Measurements from ENCODE around the gene MRPL16. TPM values are rescaled to one million over a fixed set of nuclear protein-coding genes. Genes with fewer than 3 reads are reported as not detected.
"Not testable (repeated sequence)": the region's sequence is repeated elsewhere in the genome, so short reads cannot be mapped to it uniquely, and the experiment has no call there.

The MRPL16 gene
- total RNA-seq, 1 experiment from 2014 or later, result 70.1 TPM

- no peak overlapping the region for H3K9ac ChIP-seq (ENCODE audit: low read length)
- H3K4me3 ChIP-seq (ENCODE audit: low read length), result no peak overlapping the region
- H3K4me1 ChIP-seq (ENCODE audit: low read length), result peaks cover 19% of the 10 kb centered on the region
- DNase-seq, result peak; percentile 68
- no peaks in the 10 kb centered on the region for H3K9me3 ChIP-seq (ENCODE audit: low read length)
- H3K9me2 ChIP-seq (replicated peaks; ENCODE audit: insufficient read depth, low read length), result no peaks in the 10 kb centered on the region
- no peaks in the 10 kb centered on the region for H3K36me3 ChIP-seq (ENCODE audit: insufficient read depth, low read length)
- no peak overlapping the region for H2AFZ ChIP-seq (ENCODE audit: low read length)
- no peak overlapping the region for H3K27ac ChIP-seq (ENCODE audit: low read length)
- no peaks in the 10 kb centered on the region for H3K79me2 ChIP-seq (ENCODE audit: low read length)
- no peaks in the 10 kb centered on the region for H4K20me1 ChIP-seq (ENCODE audit: insufficient read depth, low read depth, low read length)
- no peak overlapping the region for H3K4me2 ChIP-seq (ENCODE audit: low read depth, low read length, poor library complexity, severe bottlenecking)
- no peaks in the 10 kb centered on the region for H3K27me3 ChIP-seq (ENCODE audit: low read length)
These were observed 12.5 kb upstream of the MRPL16 start for GRCh38 chr11:59822989-59823566.

GRCh38 chr11:59818572-59818971 lies 8.0 kb upstream of the MRPL16 start:
- Histone ChIP-seq H3K27ac (ENCODE audit: low read length) (no peak overlapping the region), H3K36me3 (ENCODE audit: insufficient read depth, low read length) (no peaks in the 10 kb centered on the region), H3K4me3 (ENCODE audit: low read length) (no peak overlapping the region), H3K27me3 (ENCODE audit: low read length) (no peaks in the 10 kb centered on the region), H2AFZ (ENCODE audit: low read length) (no peak overlapping the region), H3K9me3 (ENCODE audit: low read length) (no peaks in the 10 kb centered on the region), H3K4me1 (ENCODE audit: low read length) (peaks cover 38% of the 10 kb centered on the region), H3K79me2 (ENCODE audit: low read length) (no peaks in the 10 kb centered on the region), H3K9ac (ENCODE audit: low read length) (no peak overlapping the region), H3K4me2 (ENCODE audit: low read depth, low read length, poor library complexity, severe bottlenecking) (peak overlapping the region; percentile 39), H4K20me1 (ENCODE audit: insufficient read depth, low read depth, low read length) (no peaks in the 10 kb centered on the region), H3K9me2 (replicated peaks; ENCODE audit: insufficient read depth, low read length) (no peaks in the 10 kb centered on the region)
- DNase-seq, result no peak

- not testable (repeated sequence) for H3K27ac ChIP-seq (ENCODE audit: low read length); H3K9me2 ChIP-seq (replicated peaks; ENCODE audit: insufficient read depth, low read length); H3K9me3 ChIP-seq (ENCODE audit: low read length); DNase-seq; H3K9ac ChIP-seq (ENCODE audit: low read length); H4K20me1 ChIP-seq (ENCODE audit: insufficient read depth, low read depth, low read length); H3K27me3 ChIP-seq (ENCODE audit: low read length); H2AFZ ChIP-seq (ENCODE audit: low read length); H3K36me3 ChIP-seq (ENCODE audit: insufficient read depth, low read length); H3K4me3 ChIP-seq (ENCODE audit: low read length); H3K79me2 ChIP-seq (ENCODE audit: low read length)
- Histone ChIP-seq H3K4me1 (ENCODE audit: low read length) (peaks cover 38% of the 10 kb centered on the region), H3K4me2 (ENCODE audit: low read depth, low read length, poor library complexity, severe bottlenecking) (peak overlapping the region; percentile 14)
These were observed 5.9 kb upstream of the MRPL16 start for GRCh38 chr11:59816434-59816833.

- H3K4me1 ChIP-seq (ENCODE audit: low read length), result peaks cover 44% of the 10 kb centered on the region
- no peak overlapping the region for H3K9ac ChIP-seq (ENCODE audit: low read length)
- no peaks in the 10 kb centered on the region for H3K27me3 ChIP-seq (ENCODE audit: low read length)
- no peak overlapping the region for H3K4me2 ChIP-seq (ENCODE audit: low read depth, low read length, poor library complexity, severe bottlenecking)
- H3K27ac ChIP-seq (ENCODE audit: low read length), result no peak overlapping the region
- H3K36me3 ChIP-seq (ENCODE audit: insufficient read depth, low read length), result no peaks in the 10 kb centered on the region
- no peaks in the 10 kb centered on the region for H3K9me2 ChIP-seq (replicated peaks; ENCODE audit: insufficient read depth, low read length)
- H3K4me3 ChIP-seq (ENCODE audit: low read length), result no peak overlapping the region
- H3K9me3 ChIP-seq (ENCODE audit: low read length), result no peaks in the 10 kb centered on the region
- H4K20me1 ChIP-seq (ENCODE audit: insufficient read depth, low read depth, low read length), result no peaks in the 10 kb centered on the region
- no peak for DNase-seq
- H3K79me2 ChIP-seq (ENCODE audit: low read length), result no peaks in the 10 kb centered on the region
- no peak overlapping the region for H2AFZ ChIP-seq (ENCODE audit: low read length)
These were observed 5.2 kb upstream of the MRPL16 start for GRCh38 chr11:59815754-59816153.

GRCh38 chr11:59814021-59814420 lies 3.4 kb upstream of the MRPL16 start:
- no peaks in the 10 kb centered on the region for H3K9me3 ChIP-seq (ENCODE audit: low read length)
- no peaks in the 10 kb centered on the region for H3K9me2 ChIP-seq (replicated peaks; ENCODE audit: insufficient read depth, low read length)
- H3K79me2 ChIP-seq (ENCODE audit: low read length), result peaks cover 14% of the 10 kb centered on the region
- no peaks in the 10 kb centered on the region for H4K20me1 ChIP-seq (ENCODE audit: insufficient read depth, low read depth, low read length)
- no peaks in the 10 kb centered on the region for H3K27me3 ChIP-seq (ENCODE audit: low read length)
- H3K4me3 ChIP-seq (ENCODE audit: low read length), result no peak overlapping the region
- H3K9ac ChIP-seq (ENCODE audit: low read length), result no peak overlapping the region
- no peak overlapping the region for H2AFZ ChIP-seq (ENCODE audit: low read length)
- no peak overlapping the region for H3K27ac ChIP-seq (ENCODE audit: low read length)
- peaks cover 42% of the 10 kb centered on the region for H3K4me1 ChIP-seq (ENCODE audit: low read length)
- no peak for DNase-seq
- no peaks in the 10 kb centered on the region for H3K36me3 ChIP-seq (ENCODE audit: insufficient read depth, low read length)
- H3K4me2 ChIP-seq (ENCODE audit: low read depth, low read length, poor library complexity, severe bottlenecking), result no peak overlapping the region

GRCh38 chr11:59813364-59813763 lies 2.8 kb upstream of the MRPL16 start:
- Histone ChIP-seq H3K9ac (ENCODE audit: low read length) (no peak overlapping the region), H3K4me1 (ENCODE audit: low read length) (peaks cover 40% of the 10 kb centered on the region), H3K27ac (ENCODE audit: low read length) (no peak overlapping the region), H3K36me3 (ENCODE audit: insufficient read depth, low read length) (peaks cover 5% of the 10 kb centered on the region; the same call in 1 of the 2 replicates), H3K9me3 (ENCODE audit: low read length) (no peaks in the 10 kb centered on the region), H3K4me3 (ENCODE audit: low read length) (no peak overlapping the region), H3K79me2 (ENCODE audit: low read length) (peaks cover 16% of the 10 kb centered on the region), H3K9me2 (replicated peaks; ENCODE audit: insufficient read depth, low read length) (no peaks in the 10 kb centered on the region), H3K27me3 (ENCODE audit: low read length) (no peaks in the 10 kb centered on the region), H2AFZ (ENCODE audit: low read length) (no peak overlapping the region), H3K4me2 (ENCODE audit: low read depth, low read length, poor library complexity, severe bottlenecking) (no peak overlapping the region), H4K20me1 (ENCODE audit: insufficient read depth, low read depth, low read length) (no peaks in the 10 kb centered on the region)
- DNase-seq, result no peak

GRCh38 chr11:59812220-59812619 lies 1.6 kb upstream of the MRPL16 start:
- peaks cover 16% of the 10 kb centered on the region for H3K79me2 ChIP-seq (ENCODE audit: low read length)
- no peaks in the 10 kb centered on the region for H3K9me2 ChIP-seq (replicated peaks; ENCODE audit: insufficient read depth, low read length)
- H3K27me3 ChIP-seq (ENCODE audit: low read length), result no peaks in the 10 kb centered on the region
- peaks cover 16% of the 10 kb centered on the region; the same call in 1 of the 2 replicates for H3K36me3 ChIP-seq (ENCODE audit: insufficient read depth, low read length)
- H3K4me2 ChIP-seq (ENCODE audit: low read depth, low read length, poor library complexity, severe bottlenecking), result no peak overlapping the region
- H3K9ac ChIP-seq (ENCODE audit: low read length), result no peak overlapping the region
- H3K27ac ChIP-seq (ENCODE audit: low read length), result no peak overlapping the region
- H3K4me1 ChIP-seq (ENCODE audit: low read length), result peaks cover 33% of the 10 kb centered on the region
- H2AFZ ChIP-seq (ENCODE audit: low read length), result no peak overlapping the region
- DNase-seq, result no peak
- H4K20me1 ChIP-seq (ENCODE audit: insufficient read depth, low read depth, low read length), result no peaks in the 10 kb centered on the region
- H3K4me3 ChIP-seq (ENCODE audit: low read length), result no peak overlapping the region
- no peaks in the 10 kb centered on the region for H3K9me3 ChIP-seq (ENCODE audit: low read length)

GRCh38 chr11:59810911-59811259 lies 307 bp upstream of the MRPL16 start:
- Histone ChIP-seq H3K9ac (ENCODE audit: low read length) (peak overlapping the region; percentile 45), H3K4me1 (ENCODE audit: low read length) (peaks cover 20% of the 10 kb centered on the region), H3K4me3 (ENCODE audit: low read length) (peak overlapping the region; percentile 98)

More at GRCh38 chr11:59810911-59811259, 307 bp upstream of the MRPL16 start:
- Histone ChIP-seq H3K9me2 (replicated peaks; ENCODE audit: insufficient read depth, low read length) (no peaks in the 10 kb centered on the region), H3K27me3 (ENCODE audit: low read length) (no peaks in the 10 kb centered on the region), H3K79me2 (ENCODE audit: low read length) (peaks cover 16% of the 10 kb centered on the region), H3K9me3 (ENCODE audit: low read length) (no peaks in the 10 kb centered on the region), H4K20me1 (ENCODE audit: insufficient read depth, low read depth, low read length) (no peaks in the 10 kb centered on the region), H3K27ac (ENCODE audit: low read length) (no peak overlapping the region), H3K4me2 (ENCODE audit: low read depth, low read length, poor library complexity, severe bottlenecking) (peak overlapping the region; percentile 87), H2AFZ (ENCODE audit: low read length) (peak overlapping the region; percentile 99), H3K36me3 (ENCODE audit: insufficient read depth, low read length) (peaks cover 29% of the 10 kb centered on the region)
- no peak for DNase-seq
